HL-60 (cell line): ENCODE results near the gene SLC24A3.
A peak's percentile ranks its signal among the peaks of the same experiment; 100 is the strongest.

Experiments
- DNase-seq, 2 experiments: peaks; one replicate each; pipeline ENCODE4 v3.0.0-alpha.2; 2010 to 2020; ENCODE audit warnings: low read depth in 1 of 2, low spot score in 1 of 2
- H3K27ac ChIP-seq: fragments of 250-450 bp; sonication (Bioruptor Pico); replicated peaks from 2 replicates; pipeline ENCODE4 v1.5.1; 2020; ENCODE audit warnings: mild to moderate bottlenecking, moderate library complexity
- H3K27me3 ChIP-seq: fragments of 250-450 bp; sonication (Bioruptor Pico); 2 replicates; pipeline ENCODE4 v1.5.1; 2021; ENCODE audit warnings: mild to moderate bottlenecking, moderate library complexity; ENCODE audit not compliant: insufficient read depth, poor library complexity, severe bottlenecking
- H3K4me3 ChIP-seq: replicated peaks from 2 replicates; pipeline ENCODE4 v1.5.1; 2011; ENCODE audit warnings: mild to moderate bottlenecking, control low read depth, low read length; ENCODE audit not compliant: insufficient read depth
- CTCF ChIP-seq: IDR thresholded peaks from one replicate; pipeline ENCODE4 v1.5.1; 2011; ENCODE audit warnings: low read length, control low read depth, inconsistent platforms; ENCODE audit not compliant: insufficient read depth
- GABPA ChIP-seq: IDR thresholded peaks from 2 replicates; pipeline ENCODE4 v1.6.1; 2012; ENCODE audit warnings: low read depth
- POLR2AphosphoS5 ChIP-seq: IDR thresholded peaks from 2 replicates; pipeline ENCODE4 v1.6.1; 2012; ENCODE audit warnings: low read depth
- SPI1 ChIP-seq: IDR thresholded peaks from 2 replicates; pipeline ENCODE4 v1.6.1; 2012; ENCODE audit warnings: low read depth, mild to moderate bottlenecking, borderline replicate concordance
- TF ChIP-seq, protein P1 (sequence below): IDR thresholded peaks from 2 replicates; pipeline ENCODE4 v1.6.1; 2012; ENCODE audit warnings: low read depth; ENCODE audit not compliant: insufficient replicate concordance

Gene SLC24A3

DNA sequence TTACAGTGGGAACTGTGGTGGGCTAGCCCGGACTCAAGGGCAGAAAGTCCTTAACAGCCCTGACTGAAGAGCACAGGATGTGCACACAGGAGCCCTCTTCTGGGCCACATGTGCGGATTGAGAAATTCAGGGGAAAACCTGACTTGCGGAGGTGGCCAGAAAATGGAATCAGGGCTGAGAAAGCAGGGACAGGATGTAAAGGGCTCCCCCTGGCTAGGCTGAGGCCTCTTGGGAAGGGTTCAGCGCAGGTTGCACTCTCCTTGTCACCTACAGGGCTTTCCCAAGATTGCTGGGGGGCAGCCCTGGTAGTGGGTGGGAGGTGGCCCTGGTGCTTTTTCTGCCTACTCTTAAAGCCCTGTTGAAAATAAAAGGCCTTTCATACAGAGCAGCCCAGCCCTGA lies 251.2 kb downstream of the SLC24A3 start:
- no peaks in the 10 kb centered on the region for H3K27me3 ChIP-seq
- H3K4me3 ChIP-seq, result no peak overlapping the region
- no peak for DNase-seq
- TF ChIP-seq, protein P1, sequence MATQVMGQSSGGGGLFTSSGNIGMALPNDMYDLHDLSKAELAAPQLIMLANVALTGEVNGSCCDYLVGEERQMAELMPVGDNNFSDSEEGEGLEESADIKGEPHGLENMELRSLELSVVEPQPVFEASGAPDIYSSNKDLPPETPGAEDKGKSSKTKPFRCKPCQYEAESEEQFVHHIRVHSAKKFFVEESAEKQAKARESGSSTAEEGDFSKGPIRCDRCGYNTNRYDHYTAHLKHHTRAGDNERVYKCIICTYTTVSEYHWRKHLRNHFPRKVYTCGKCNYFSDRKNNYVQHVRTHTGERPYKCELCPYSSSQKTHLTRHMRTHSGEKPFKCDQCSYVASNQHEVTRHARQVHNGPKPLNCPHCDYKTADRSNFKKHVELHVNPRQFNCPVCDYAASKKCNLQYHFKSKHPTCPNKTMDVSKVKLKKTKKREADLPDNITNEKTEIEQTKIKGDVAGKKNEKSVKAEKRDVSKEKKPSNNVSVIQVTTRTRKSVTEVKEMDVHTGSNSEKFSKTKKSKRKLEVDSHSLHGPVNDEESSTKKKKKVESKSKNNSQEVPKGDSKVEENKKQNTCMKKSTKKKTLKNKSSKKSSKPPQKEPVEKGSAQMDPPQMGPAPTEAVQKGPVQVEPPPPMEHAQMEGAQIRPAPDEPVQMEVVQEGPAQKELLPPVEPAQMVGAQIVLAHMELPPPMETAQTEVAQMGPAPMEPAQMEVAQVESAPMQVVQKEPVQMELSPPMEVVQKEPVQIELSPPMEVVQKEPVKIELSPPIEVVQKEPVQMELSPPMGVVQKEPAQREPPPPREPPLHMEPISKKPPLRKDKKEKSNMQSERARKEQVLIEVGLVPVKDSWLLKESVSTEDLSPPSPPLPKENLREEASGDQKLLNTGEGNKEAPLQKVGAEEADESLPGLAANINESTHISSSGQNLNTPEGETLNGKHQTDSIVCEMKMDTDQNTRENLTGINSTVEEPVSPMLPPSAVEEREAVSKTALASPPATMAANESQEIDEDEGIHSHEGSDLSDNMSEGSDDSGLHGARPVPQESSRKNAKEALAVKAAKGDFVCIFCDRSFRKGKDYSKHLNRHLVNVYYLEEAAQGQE, result no peak
- no peak for TF ChIP-seq POLR2AphosphoS5
- no peak for TF ChIP-seq SPI1
- no peak for TF ChIP-seq GABPA
- no peak for TF ChIP-seq CTCF
- no peak overlapping the region for H3K27ac ChIP-seq

- peak; percentile 1 to 23 for DNase-seq
- Histone ChIP-seq H3K27ac (no peak overlapping the region), H3K4me3 (no peak overlapping the region), H3K27me3 (no peaks in the 10 kb centered on the region)
- TF ChIP-seq SPI1, result peak; percentile 60
- TF ChIP-seq, protein P1, result no peak
Measured at GRCh38 chr20:19465536-19465935, 253.1 kb downstream of the SLC24A3 start.

DNA sequence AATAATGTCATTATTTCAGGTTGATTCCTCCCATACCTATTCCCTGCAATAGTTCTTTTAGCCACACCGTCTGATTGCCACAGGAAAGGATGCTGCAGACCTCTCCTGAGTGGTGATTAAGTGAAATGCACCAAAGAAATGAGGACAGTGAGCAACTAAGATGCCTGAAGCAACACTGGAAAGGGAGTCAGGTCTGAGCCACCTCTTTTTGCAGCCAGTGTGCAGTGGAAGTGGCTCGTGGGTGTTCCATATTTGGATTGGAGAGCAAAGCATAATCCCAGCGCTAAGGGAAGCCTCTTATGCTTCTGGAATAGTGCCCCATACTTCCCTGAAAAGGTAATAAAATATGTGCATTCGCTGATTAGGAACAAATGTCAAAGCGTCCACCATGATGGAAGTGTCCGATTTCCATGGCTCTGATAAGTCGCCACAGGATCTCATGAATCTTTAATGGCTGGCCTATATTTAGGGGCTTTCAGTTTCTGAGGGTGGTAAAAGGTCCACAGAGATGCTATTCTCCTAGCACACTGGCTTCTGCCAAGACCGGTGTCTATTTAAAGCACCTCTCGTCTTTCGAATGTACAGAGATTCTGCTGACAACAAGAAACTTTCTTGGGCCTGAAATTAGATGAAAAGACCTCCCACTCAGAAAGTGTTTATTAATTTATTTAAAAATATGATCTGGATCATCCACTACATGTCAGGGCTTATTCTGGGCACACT lies 253.9 kb downstream of the SLC24A3 start:
- TF ChIP-seq GABPA (no peak), SPI1 (no peak), POLR2AphosphoS5 (no peak), CTCF (no peak)
- TF ChIP-seq, protein P1, result no peak
- Histone ChIP-seq H3K27me3 (no peaks in the 10 kb centered on the region), H3K4me3 (no peak overlapping the region), H3K27ac (no peak overlapping the region)
- DNase-seq, result no peak
